ELR (cell line): ENCODE data around the gene SLC6A2.

Experiments
- DNase-seq: peaks from one replicate; pipeline ENCODE4 v3.0.0-alpha.2; 2015; ENCODE audit warnings: low read depth

Gene SLC6A2

DNA sequence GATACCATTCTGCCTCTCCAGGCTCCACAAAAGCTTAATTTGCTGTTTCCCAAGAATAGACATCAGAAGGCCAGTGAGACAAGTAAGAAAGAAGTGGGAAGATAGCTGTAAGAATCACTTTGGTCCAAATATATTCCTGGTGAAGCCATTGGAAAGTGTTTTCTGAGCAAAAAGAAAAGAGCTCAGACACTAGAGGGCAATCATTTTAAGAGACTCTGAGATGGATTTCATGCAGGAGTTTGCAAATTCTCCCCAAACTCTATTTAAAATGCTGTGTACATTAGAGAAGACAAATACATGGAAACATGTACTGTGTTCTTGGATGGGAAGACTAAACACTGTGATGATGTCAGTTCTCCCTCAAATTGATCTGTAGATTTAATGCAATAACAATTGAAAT is 8.0 kb upstream of the SLC6A2 start:
- DNase-seq: no peak

DNA sequence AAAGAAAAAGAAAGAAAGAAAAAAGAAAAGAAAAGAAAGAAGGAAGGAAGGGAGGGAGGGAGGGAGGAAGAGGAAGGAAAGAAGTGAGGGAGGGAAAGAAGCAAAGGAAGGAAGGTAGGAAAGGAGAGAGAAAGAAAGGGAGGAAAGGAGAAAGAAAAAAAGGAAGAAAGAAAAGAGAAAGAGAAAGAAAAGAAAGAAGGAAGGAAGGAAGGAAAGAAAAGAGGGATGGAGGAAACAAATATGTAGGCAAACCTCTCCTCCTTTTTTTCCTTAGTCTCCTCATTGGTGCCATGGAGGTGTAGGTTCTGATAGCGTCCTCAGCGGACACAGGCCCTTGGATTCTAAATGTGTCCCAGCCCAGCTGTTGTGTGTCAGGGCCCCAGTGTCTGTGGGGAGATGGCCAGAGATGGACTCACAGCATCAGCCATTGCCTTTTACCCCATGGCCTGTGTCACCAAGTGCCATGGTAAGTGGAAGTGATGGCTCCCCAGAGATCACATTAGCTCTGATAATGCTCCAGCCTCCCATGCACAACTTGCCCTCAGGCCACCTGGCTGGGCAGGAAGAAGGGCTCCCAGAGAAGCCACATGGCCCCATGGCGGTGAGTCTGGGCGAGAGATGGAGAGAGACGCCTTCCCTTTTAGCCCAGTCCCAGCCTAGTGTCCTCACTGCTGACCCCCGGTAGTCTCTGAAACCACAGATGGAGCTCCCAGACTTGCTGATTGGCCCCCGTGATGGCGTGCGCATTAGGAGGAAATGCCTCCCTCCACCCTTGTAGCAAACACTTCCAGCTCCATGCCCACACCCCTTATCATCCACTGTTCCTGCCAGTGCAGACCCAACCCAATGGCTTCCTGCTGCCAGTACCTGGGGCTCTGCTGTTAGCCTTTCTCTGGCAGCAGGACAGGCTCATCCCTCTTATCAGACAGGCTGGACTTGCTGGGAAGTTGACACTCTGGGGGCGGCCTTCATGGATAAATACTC is 3.7 kb upstream of the SLC6A2 start:
- no peak for DNase-seq

DNA sequence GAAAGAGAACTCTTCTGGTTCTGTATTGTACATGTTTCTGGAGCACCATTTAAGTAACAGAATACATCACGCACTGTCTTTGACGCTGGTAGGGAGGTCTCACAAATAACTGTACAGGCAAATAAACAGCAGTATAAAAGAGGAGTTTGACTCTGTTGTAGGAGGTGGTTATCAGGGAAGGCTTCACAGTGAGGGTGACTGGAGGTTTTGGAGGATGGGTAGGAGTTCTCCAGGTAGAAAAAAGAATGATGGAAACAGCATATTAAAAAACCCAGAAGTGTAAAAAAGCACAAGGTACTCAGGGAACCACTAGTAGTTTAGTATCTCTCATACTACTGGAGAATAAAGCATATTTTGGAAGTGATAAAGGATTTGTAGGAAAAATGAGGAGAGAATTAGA is 2.7 kb upstream of the SLC6A2 start:
- no peak for DNase-seq

DNA sequence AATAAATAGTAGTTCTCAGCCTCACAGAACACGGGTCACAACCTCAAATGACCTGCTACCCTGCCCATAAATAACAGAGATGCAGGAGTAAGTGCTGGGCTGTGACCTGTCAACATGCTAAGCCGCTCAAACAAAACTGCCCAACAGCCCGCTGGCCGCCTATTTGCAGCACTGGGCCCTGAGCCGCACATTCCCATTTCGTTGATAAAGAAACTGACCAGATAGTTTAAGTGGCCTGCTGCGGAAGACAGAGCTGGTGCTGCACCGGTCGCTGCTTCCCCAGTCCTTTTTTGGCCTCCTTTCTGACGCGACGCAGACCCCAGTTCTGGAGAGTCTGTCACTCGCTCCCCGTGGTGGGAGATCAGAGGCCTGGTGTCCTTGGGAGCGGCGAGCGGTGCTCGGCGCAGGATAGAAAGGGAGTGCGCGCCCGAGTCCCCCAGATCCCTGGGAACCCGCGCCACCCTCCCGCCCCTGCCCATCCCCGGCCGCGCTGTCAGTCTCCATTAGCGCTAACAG is 349 bp upstream of the SLC6A2 start:
- DNase-seq: no peak

DNA sequence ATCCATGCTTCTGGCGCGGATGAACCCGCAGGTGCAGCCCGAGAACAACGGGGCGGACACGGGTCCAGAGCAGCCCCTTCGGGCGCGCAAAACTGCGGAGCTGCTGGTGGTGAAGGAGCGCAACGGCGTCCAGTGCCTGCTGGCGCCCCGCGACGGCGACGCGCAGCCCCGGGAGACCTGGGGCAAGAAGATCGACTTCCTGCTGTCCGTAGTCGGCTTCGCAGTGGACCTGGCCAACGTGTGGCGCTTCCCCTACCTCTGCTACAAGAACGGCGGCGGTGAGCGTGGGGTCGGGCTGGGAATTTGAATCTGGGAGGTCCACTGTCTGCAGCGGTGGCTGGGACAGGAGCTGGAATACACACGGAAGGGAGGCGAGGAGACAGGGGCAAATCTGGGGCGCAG is 904 bp downstream of the SLC6A2 start:
- DNase-seq: no peak

DNA sequence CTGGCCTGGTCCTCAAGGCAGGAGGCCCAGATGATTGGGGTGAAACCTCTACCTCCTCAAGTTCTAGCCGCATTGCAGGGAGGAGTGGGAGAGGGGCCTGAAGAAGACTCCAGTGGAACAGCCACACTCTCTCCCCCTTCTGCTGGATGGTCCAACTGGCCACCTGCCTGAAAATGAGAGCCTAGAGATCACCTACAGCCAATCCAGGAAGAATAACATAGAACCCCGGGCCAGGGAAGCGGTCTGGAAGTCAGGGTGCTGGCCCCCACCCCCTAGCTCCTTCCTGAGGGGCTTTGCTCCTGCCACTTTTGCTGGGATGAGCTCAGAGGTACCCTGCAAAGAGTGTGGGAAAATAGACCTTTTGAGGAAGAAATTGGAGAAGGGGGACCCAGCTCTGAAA is 1.8 kb downstream of the SLC6A2 start:
- no peak for DNase-seq

DNA sequence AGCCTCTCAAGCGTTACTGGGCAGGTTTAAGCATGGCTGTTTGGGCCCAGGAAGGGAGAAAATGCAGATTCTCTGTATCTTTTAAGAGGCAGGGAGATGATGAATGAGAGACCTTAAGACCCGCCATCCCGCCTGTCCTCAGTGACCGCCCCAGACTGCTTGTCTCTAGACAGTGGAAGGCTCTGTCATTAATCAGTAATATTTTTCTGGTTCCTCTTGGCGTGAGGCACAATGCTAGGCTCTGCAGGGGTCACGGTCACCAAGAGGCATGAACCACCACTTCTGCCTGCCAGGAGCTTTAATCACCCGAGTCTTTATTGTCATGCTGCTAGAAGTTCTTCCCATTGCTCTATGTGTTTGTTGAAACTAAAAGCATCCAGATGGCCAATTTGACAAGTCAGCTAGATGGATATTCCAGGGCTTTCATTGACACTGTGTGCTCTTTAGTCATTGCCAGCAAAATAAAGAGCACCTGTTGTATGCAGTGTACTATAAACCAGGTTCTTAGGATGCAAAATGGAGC is 3.2 kb downstream of the SLC6A2 start:
- no peak for DNase-seq

DNA sequence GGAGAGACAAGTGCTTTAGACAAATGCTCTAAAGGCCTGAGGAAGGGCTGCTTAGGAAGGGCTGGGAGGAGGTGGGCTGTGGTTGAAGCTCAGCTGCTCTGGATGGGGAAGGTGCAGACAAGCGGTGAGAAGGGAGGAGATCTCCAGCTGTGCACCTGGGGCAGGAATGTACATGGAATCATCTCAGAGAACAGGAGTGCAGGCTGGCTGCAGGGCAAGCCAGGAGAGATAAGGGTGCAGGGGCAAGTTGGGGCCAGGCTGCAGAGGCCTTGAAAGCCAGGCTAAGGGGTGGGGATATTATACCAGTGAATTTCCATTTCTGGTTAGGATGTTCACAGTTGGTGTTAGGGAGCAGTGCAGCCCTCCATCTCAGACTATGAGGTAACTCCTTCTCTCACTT is 4.2 kb downstream of the SLC6A2 start:
- DNase-seq: no peak

DNA sequence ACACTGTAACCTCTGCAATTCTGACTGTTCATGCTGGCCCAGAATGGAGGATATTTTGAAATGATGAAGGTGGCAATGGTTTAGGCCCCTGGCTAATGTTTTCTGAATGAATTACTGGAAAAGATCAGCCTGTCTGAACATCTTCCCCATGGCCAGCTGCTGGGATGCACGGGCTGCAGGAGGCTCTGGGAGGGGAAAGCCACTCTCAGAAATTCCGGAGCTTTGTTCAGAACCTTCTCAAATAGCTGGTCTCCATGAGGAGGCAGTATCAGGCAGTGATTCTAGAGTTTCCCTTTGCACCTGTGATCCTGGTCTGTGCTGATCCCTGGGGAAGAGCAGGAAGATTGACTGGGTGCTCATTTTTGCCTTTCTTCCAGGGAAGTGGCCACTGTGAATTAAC is 5.0 kb downstream of the SLC6A2 start:
- no peak for DNase-seq

DNA sequence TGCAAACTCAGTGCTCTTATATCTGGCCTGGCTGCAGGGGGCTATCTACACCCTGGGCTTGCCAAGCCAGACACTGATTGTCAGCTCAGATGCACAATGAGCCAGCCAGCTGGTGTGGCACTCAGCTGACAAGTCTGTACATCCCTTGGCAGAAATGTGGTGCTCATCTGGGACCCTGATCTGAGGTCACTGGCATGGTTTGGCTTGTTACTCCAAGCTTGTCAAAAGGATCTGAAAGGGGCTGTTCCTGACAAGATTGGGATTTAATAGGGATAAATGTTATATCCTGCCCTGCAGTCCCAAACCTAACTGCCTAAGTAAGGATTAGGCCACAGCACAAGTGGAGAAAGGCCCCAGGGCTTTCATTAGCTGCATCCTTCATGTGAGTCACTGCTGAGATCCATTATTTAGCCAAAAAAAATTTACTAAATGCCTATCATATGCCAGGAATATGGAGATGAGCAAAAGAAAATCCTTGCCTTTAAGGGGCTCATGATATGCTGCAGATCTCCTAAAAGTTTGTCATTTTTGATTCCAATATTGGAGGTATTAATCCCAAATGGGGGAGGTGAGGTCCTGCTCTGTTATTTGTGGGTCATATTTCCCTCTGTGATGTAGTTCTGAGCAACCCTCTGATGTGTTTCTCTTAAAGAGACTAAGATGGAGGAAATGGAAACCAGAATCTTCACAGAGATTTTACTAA is 6.3 kb downstream of the SLC6A2 start:
- peak; percentile 43 for DNase-seq

DNA sequence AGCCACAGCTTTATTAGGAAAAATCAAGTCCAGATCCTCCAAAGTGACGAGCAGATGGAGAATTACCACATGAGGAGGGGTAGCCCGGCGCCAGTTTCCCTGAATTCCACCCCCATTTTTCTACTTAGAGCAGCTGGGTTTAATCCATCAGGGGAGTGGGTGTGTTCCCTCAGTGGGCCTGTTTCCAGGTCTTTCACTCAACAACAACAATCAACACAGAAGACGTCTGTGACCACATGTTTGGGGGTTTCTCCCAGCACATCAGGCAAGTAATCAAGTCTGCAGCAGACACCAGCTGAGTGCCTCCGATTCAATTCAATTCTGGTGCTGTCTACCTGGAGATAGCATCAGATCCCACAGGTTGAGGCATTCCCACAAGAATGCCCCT is 6.8 kb downstream of the SLC6A2 start:
- DNase-seq: no peak

DNA sequence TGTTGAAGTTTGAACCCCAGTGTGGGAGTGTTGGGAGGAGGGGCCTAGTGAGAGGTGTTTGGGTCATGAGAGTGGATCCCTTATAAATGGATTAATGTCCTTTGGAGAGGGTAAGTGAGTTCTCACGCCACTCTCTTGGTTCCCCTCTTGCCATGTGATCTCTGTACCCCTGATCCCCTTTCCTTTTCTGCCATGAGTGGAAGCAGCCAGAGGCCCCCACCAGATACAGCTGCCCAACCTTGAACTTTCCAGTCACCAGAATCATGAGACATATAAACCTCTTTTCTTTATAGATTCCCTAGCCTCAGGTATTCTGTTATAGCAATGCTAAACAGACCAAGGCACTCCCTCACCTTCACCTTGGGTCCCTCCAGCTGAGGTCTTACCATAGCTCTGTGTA is 7.4 kb downstream of the SLC6A2 start:
- no peak for DNase-seq

DNA sequence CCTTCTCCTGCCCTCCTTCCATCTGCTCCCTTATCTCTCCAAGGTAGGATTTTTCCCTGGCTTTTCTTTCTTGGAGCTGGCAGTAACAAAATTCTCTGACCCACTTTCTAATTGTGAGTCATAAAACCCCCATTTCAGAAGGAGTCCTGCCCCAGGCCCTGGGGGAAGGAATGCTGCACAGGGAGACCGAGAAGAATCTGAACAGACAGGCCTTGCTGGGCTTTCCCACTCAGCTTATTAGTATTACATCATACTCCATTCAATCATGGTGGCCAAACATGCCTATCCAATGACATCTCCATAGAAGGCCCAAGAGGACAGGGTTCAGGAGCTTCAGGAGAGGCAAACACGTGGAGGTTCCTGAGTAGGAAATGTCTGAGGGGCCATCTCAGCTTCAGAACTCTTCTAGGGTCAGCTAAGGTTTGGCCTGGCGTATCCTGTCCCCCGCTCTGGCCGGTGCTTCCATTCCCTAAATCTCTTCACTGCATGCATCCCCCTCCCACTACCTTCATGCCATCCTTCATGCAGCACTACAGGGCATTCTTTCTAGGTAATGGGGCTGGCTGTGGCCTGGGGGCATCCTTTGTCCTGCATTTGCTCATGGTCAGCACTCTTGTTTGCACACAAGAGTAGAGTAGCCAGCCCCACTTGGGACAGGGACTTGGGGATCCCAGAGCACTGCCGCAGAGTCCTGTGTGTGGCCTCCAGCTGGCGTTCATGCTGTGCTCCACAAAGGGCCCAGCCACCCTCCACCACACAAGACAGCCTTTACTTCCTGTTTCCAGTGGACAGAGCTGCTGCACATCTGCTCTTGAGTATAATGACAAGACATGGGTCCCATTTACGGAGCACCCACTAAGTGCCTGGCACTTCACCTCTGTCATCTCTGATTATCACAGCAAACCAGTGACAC is 8.2 kb downstream of the SLC6A2 start:
- no peak for DNase-seq

DNA sequence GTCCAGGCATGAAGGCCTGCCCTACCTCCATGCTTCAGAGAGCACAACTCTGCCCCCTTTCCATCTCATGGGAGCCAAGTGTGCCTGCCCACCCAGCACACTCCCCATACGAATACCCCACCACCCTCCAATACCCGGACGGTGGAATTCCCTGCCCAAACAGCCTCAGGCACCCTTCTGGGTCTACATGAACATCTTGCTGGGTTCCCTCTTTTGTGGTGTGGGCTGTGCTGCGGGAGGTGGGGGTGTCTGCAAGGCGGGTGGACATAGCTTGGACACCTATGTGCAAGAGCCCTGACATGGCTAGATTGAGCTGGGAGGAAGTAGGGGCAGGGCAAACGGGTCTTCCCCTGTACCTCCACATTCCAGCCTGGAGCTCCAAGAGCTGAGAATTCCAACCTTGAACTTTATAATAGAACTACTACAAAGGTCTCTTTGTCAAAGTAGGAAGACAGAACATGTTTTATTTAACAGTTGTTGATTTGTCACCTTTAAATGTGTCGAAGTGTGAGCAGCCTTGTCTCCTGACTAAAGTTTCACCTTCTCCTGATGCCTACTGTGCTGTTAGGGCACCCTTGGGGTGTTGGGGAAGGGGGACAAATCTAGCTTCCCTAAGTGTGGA is 9.1 kb downstream of the SLC6A2 start:
- no peak for DNase-seq

DNA sequence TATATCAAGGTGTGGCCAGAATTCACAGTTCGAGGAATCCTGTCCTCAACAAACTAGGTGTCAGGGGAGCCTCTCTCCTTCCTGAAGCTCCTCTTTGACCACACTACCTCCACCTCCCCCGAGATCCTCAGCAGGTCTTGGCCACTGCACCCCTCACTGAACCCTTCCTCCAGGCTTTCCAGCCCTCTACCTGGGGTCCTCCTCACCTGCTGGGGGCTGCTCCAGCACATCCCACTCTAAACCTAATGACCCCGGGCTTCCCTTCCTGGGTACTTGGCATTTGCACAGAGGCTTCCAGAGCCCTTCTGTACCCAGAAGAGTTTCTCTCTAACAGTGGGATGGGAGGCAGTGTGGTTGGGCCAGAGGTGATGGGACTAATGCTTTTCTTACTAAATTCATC is 9.7 kb downstream of the SLC6A2 start:
- no peak for DNase-seq

DNA sequence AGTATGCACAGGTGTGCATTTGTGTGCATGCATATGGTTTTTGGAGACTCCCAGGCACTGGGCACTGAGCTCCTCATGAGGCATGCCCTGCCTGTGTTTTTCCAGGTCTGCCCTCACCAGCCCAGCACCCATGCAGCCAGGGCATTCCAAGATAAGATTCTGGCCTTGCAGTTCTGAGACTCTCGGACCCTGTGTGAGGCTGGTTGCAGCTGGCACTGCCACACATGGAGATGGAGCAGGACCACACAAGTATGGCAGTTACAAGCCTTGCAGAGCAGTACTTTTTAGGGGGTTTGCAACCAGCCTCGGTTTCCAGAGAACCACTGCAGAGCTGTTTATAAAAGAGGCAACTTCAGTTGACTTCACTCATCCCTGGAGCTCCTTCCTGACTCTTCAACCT is 10.2 kb downstream of the SLC6A2 start:
- DNase-seq: no peak

DNA sequence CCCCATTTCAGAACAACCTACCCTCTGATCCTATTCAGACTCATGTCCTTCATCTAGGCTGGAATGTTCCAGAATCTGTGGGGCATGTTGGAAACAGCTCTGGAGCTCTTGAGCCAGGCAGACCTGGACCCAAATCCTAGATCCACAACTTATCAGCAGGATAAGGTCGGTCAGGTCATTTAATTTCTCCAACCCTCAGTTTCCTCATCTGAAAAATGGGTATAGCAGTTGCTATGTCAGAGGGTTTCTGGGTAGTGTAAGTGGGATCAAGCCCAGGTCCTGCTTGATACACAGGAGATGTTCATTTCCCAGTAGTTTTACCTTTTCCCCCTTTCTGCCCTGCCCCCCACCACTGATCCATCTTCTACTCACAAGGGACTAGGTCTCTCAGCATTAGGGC is 12.0 kb downstream of the SLC6A2 start:
- DNase-seq: no peak

DNA sequence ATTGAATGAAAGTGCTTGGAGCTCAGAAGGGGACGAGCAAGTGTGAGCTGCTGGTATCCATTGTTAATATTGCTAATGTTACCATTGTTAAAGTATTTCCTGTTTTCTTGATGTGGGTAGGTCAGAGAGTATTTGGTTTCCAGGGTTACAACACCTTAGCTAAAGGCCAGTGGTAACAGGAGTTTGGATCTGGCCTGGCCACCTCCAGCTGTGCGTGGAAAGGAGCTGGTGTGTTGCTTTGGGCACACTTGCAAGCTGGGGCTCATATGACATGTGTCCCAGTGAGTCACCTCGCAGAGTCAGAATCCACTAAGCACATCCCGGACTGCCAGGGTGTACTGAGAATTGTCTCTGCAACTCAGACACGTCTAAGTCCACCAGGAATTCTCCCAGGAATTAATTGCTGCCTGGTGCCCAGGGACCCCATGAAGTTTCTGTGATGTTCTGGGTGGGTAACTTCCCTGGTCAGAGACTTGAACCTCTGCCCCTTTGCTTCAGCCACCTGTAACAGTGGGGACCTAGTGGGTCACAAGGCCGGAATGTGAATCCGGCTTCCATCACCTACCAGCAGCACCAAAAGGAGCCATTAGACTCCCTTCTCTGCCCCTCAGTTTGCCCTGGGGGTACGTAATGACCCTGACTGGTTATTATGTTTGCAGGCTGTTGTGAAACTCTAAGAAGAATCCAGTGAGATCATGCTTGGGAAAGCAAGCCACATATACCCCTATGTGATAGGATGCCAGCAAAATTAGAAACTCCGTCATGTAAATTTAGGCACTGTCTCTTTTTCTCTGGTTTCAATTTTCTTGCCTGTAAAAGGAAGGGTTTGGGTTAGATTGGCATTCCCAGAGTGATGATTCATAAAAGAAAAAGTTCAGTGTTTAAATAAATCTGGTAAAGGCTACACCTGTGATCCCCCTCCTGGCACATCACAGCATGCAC is 12.8 kb downstream of the SLC6A2 start:
- DNase-seq: peak; percentile 33

DNA sequence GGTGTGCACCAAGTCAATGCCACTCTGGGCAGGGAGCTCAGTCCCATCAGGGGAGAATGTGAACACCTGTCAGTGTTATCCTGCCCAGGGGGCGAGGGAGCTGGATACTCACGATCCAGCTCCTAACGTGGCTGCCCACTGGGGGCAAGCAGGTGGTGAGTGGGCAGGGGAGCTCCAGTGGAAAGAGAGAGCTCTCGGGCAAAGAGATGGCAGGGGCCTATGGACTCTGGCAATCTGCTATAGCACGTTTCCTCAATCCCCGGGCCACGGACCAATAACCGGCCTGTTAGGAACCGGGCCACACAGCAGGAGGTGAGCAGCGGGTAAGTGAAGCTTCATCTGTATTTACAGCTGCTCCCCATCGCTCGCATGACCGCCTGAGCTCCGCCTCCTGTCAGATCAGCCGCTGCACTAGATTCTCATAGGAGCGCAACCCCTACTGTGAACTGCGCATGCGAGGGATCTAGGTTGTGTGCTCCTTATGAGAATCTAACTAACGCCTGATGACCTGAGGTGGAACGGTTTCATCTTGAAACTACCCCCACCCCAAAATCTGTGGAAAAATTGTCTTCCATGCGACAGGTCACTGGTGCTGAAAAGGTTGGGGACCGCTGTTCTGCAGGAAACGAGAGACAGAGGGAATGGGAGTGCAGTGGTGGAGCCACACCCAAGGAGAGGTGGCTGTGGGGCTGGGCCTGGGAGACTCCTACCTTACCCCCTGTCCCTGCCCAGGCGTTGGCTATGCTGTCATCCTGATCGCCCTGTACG is 15.6 kb downstream of the SLC6A2 start:
- DNase-seq: no peak

DNA sequence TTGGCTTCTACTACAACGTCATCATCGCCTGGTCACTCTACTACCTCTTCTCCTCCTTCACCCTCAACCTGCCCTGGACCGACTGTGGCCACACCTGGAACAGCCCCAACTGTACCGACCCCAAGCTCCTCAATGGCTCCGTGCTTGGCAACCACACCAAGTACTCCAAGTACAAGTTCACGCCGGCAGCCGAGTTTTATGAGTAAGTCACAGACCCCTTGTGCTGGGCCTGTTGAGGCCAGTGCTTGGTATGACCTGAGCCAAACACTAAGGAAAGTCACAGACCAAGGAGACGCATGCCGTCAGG is 16.1 kb downstream of the SLC6A2 start:
- no peak for DNase-seq
